Pancreas (tissue), 10 donors: ENCODE measurements around the gene PRSS57. TPM values are rescaled to one million over a fixed set of nuclear protein-coding genes. Genes with fewer than 3 reads are reported as not detected.

Source experiments
- ATAC-seq, 4 donors: fragments of 200-7000 bp; cut with Tn5 transposase; one replicate each; pipeline versions ENCODE4 v1.8.0 to v1.9.1; 2020; ENCODE audit warnings: mild to moderate bottlenecking in 4 of 4, moderate library complexity in 4 of 4
- DNase-seq, 6 donors: peaks; one replicate each; pipeline ENCODE4 v3.0.0-alpha.2; 2020
- FAIRE-seq: peaks from 2 replicates; lab custom pipeline; 2012; peaks lifted over from hg19 to GRCh38; lab: Jason Lieb, UNC
- H3K27ac ChIP-seq, 4 donors: fragments of 200-600 bp; sonication (generic); 1 replicate in 3 of 4; 2 replicates in 1 of 4; pipeline versions ENCODE4 v1.5.0 to v1.8.0; 2020
- H3K27me3 ChIP-seq, 4 donors: fragments of 200-600 bp; one replicate each; pipeline ENCODE4 v1.8.0; 2021
- H3K36me3 ChIP-seq, 3 donors: fragments of 200-600 bp; sonication (generic) in 1 of 3; one replicate each; pipeline versions ENCODE4 v1.5.0 to v1.8.0; 2020 to 2021
- H3K4me1 ChIP-seq, 3 donors: fragments of 200-600 bp; one replicate each; pipeline ENCODE4 v1.8.0; 2021
- H3K4me3 ChIP-seq, 4 donors: fragments of 200-600 bp; sonication (generic) in 2 of 4; one replicate each; pipeline versions ENCODE4 v1.5.0 to v1.8.0; 2020 to 2021
- H3K9me3 ChIP-seq, 4 donors: fragments of 200-600 bp; one replicate each; pipeline ENCODE4 v1.8.0; 2021
- CTCF ChIP-seq, 4 donors: fragments of 200-600 bp; sonication (generic) in 3 of 4; IDR thresholded peaks; one replicate each; pipeline versions ENCODE4 v1.5.0 to v1.8.0; 2021; ENCODE audit warnings: antibody characterized with exemption in 4 of 4
- WGBS, 2 donors: extraction: QIAGEN DNeasy Blood & Tissue Kit; methylation state at CpG; one replicate each; pipeline ENCODE4 v1.1.7; 2013; 5-methylcytosine and 5-hydroxymethylcytosine counted together
- intact Hi-C, 3 donors: fragments of 100-400 bp; cut with DNase I; formaldehyde crosslinking; loops; one replicate each; pipeline versions ENCODE4 v1.11.1 to v1.14.2; 2022
- polyA plus RNA-seq, 2 donors: library from polyadenylated mRNA; stranded (reverse); fragments of 200-250 nt; gene quantifications; one replicate each; pipeline ENCODE4 v1.2.3, GENCODE V29; 2013
- total RNA-seq, 6 donors: library from RNA; stranded (reverse); fragmentation: NEBNext Ultra II Directional in 4 of 6; extraction: Animal tissue kit (Norgen Biotek cat#: 25700) in 4 of 6; gene quantifications; one replicate each; pipeline versions ENCODE4 v1.2.1 to v1.2.4, GENCODE V29; 2021 to 2023
- donor health status: healthy with polysubstance abuse.
- donor health status: DM: no; HTN: no; CAD: no; lungs with moderate emphysema.
- donor health status: DM: no; HTN: no; CAD: no.
- donor health status: control.
- donor health status: control.
- donor health status: Bipolar disorder and iron deficiency.
- donor health status: DM: yes; HTN: yes; CAD: no.
- donor health status: DM: no; HTN: no; CAD: no.
- donor health status: DM: no; HTN: no; CAD: no.
- donor health status: DM: yes; HTN: yes; CAD: no.

Gene PRSS57
- total and polyA plus RNA-seq, 8 donors = not detected

GRCh38 chr19:723247-723646 is 28.0 kb upstream of the PRSS57 start:
- Histone ChIP-seq H3K27ac (no peak overlapping the region), H3K36me3 (no peaks in the 10 kb centered on the region), H3K27me3 (no peaks in the 10 kb centered on the region), H3K4me3 (no peak overlapping the region), H3K4me1 (no peaks in the 10 kb centered on the region), H3K9me3 (no peaks in the 10 kb centered on the region)
- FAIRE-seq (no peak), DNase-seq (no peak), ATAC-seq (no peak)
- 66 to 72% methylated on average over 12 to 13 of the region's 13 CpGs for WGBS, 2 donors
- intact Hi-C loops = no loop called here
- no peak for TF ChIP-seq CTCF (IDR thresholded peaks at IDR 0.05)

- H3K27me3 ChIP-seq = no peaks in the 10 kb centered on the region
- no peak for DNase-seq
- H3K4me3 ChIP-seq = no peak overlapping the region
- 64 to 72% methylated on average over 17 of the region's 17 CpGs for WGBS, 2 donors
- FAIRE-seq = no peak
- intact Hi-C loops = no loop called here
- no peaks in the 10 kb centered on the region for H3K4me1 ChIP-seq
- H3K9me3 ChIP-seq = no peaks in the 10 kb centered on the region
- no peak overlapping the region for H3K27ac ChIP-seq
- no peak for TF ChIP-seq CTCF (IDR thresholded peaks at IDR 0.05)
- no peaks in the 10 kb centered on the region for H3K36me3 ChIP-seq
- ATAC-seq = no peak
Observed at GRCh38 chr19:722553-723101, 27.4 kb upstream of the PRSS57 start.

- ATAC-seq (peak in 2 of 4 donors; percentile 25 to 49), DNase-seq (peak in 1 of 6 donors; percentile 76), FAIRE-seq (no peak)
- Histone ChIP-seq H3K27ac (no peak overlapping the region), H3K4me3 (no peak overlapping the region), H3K4me1 (no peaks in the 10 kb centered on the region), H3K36me3 (no peaks in the 10 kb centered on the region), H3K9me3 (no peaks in the 10 kb centered on the region), H3K27me3 (no peaks in the 10 kb centered on the region)
- WGBS, 2 donors = 19 to 43% methylated on average over 20 to 44 of the region's 58 CpGs
- no peak for TF ChIP-seq CTCF (IDR thresholded peaks at IDR 0.05)
- intact Hi-C loops = no loop called here
Observed at GRCh38 chr19:720345-721160, 25.3 kb upstream of the PRSS57 start.

GRCh38 chr19:719636-720344 is 24.5 kb upstream of the PRSS57 start:
- intact Hi-C loops = no loop called here
- FAIRE-seq (no peak), ATAC-seq (peak in 1 of 4 donors; percentile 40), DNase-seq (no peak)
- Histone ChIP-seq H3K4me1 (no peaks in the 10 kb centered on the region), H3K36me3 (no peaks in the 10 kb centered on the region), H3K27me3 (no peaks in the 10 kb centered on the region), H3K27ac (no peak overlapping the region), H3K4me3 (no peak overlapping the region), H3K9me3 (no peaks in the 10 kb centered on the region)
- TF ChIP-seq CTCF (IDR thresholded peaks at IDR 0.05) = no peak
- WGBS, 2 donors = 11 to 13% methylated on average over 51 to 79 of the region's 79 CpGs
